ENCODE data around the gene LTBP1.
"Not testable (repeated sequence)": the region's sequence is repeated elsewhere in the genome, so short reads cannot be mapped to it uniquely, and the experiment has no call there.

Gene LTBP1, protein sequence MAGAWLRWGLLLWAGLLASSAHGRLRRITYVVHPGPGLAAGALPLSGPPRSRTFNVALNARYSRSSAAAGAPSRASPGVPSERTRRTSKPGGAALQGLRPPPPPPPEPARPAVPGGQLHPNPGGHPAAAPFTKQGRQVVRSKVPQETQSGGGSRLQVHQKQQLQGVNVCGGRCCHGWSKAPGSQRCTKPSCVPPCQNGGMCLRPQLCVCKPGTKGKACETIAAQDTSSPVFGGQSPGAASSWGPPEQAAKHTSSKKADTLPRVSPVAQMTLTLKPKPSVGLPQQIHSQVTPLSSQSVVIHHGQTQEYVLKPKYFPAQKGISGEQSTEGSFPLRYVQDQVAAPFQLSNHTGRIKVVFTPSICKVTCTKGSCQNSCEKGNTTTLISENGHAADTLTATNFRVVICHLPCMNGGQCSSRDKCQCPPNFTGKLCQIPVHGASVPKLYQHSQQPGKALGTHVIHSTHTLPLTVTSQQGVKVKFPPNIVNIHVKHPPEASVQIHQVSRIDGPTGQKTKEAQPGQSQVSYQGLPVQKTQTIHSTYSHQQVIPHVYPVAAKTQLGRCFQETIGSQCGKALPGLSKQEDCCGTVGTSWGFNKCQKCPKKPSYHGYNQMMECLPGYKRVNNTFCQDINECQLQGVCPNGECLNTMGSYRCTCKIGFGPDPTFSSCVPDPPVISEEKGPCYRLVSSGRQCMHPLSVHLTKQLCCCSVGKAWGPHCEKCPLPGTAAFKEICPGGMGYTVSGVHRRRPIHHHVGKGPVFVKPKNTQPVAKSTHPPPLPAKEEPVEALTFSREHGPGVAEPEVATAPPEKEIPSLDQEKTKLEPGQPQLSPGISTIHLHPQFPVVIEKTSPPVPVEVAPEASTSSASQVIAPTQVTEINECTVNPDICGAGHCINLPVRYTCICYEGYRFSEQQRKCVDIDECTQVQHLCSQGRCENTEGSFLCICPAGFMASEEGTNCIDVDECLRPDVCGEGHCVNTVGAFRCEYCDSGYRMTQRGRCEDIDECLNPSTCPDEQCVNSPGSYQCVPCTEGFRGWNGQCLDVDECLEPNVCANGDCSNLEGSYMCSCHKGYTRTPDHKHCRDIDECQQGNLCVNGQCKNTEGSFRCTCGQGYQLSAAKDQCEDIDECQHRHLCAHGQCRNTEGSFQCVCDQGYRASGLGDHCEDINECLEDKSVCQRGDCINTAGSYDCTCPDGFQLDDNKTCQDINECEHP (N-terminal part only)

DNA sequence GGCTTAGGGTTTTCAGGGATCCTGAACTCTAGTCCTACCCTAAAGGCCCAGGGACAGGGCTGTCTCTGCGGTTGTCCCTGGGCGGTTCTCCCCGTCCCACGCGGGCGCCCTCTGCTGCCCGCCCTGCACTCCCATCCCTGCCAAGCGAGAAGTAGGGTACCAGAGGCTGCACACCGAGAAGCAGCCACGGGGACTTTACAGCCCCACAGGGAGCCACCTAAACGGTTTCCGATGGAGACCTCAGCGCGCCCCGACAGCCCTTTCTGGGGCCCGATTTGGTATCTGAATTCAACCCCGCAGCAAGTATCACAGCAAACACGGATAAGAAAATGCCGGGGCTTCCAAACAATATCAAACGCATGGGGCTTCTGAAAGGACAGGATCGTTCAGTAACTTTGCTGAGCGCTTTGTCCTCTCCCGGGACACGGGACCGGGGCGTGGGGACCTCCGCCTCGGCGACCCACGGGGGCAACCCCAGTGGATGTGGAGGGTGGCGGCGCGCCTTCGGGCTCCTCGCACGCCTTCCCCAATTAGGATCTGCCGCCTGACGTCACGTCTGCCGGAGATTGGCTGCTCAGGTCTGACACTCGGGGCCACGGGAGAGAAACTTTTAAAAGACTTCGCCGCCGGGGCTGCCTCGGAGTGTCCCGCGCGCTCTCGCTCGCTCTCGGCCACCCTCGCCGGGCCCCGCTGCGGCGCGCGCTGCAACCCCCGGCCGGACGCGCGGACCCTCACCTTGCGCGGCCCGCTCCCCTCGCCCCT, at the start of gene LTBP1:
Gene LTBP1, plus strand, starts transcription at position 640 of the 762 bp plus-strand sequence. CDS start 372 bp downstream, outside the sequence.
- DNase-seq (ENCODE audit: low read depth): peak; percentile 20

DNA sequence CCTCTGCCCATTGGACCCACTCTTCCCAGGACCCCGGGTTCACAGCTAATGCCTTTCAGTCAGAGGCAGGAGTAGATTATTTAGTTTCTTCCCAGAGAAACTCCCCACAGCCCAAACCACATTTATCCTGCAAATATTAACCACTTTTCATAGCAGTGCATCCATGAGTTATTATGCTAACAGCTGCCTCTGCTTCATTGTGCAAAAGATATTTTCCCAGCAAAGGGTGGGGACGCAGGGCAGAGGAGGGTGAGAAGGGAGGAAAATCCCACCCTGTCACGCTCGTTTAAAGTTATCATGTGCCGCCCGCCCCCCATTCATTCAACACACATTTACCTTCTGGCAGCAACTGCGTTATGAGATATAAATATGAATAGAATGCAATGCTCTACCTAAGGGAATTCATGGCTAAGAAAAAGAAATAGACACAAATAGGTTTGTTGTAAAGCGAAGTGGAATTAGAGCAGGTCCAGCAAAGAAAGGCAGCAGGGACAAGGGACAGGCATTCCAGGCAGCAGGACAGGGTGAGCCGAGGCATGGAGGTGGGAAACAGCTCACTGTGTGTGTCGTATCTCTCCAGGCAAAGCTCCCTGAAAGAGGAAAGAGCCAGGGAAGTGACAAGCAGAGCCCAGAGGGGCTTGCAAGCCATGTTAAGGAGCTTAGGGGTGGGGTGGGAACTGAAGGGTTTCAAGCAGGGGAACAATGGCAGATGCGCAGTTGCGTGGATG, 46.3 kb upstream of the LTBP1 start:
- no peak for DNase-seq (ENCODE audit: low read depth)

DNA sequence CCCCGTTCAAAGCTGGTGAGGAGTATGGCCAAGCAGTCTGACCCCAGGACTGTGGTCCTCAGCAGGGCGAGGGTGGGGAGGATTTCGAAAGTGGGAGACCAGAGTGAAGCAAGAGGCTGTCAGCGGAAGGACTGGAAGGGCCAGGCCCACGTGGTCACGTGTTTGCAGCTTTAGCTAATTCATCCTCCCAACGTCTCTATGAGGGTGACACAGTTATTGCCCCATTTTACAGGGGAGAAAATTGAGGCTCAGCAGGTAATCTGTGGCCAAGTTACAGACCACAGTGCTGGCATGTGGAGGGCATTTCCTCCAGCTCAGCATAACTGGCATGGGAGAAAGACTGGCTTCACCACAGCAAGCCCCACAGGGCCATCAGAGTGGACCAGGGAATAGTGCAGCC, 45.4 kb upstream of the LTBP1 start:
- DNase-seq (ENCODE audit: low read depth): no peak

DNA sequence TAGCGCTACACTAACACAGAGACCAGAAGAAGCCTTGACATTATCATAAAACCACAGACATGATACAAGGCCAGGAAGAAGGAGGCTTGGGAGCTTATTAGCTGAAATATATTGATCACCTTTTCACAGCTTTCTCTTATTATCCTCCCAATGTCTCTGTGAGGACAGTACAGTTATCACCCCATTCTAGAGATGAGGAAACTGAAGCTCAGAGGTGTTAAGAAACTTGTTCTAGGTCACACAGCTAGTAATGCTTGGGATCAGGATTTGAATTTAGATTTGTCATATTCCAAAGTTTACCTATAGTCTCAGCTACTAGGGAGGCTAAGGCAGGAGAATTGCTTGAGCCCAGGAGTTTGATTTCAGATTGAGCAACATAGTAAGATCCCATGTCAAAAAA, 44.6 kb upstream of the LTBP1 start:
- no peak for DNase-seq (ENCODE audit: low read depth)

DNA sequence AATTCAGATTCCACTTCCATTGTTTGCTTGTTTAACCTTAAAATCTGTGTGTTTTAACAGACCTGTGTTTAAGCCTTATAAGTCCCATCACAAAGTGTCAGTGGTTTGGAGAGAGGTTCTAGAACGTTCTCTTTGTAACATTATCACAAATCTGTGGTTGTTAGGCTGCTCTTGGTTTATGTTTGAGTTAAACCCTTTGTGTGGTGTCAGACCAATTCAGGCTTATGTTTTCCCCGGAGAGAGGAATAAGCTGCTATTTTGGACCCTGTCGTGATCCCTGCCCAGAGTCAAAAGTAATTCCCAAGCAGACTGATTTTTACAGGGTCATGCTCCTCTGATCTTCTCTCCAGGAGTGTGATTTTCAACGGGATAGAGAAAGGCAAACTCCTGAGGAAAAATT, 43.8 kb upstream of the LTBP1 start:
- no peak for DNase-seq (ENCODE audit: low read depth)

DNA sequence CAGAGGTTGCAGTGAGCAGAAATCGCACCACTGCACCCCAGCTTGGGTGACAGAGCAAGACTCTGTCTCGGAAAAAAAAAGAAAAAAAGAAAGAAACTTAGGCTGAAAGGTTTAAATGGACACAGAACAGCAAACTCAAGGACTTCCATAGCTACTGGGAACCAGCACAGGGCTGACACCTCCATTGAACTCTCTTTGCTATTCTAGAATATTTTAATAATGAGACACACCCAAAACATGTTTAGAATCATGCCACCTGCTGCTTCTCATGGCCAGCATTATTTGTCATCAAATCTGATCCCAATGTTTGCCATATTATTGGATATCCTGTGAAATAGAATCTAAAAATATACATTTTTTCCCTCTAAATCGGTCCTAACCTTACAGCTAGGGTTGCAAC, 42.7 kb upstream of the LTBP1 start:
- no peak for DNase-seq (ENCODE audit: low read depth)

DNA sequence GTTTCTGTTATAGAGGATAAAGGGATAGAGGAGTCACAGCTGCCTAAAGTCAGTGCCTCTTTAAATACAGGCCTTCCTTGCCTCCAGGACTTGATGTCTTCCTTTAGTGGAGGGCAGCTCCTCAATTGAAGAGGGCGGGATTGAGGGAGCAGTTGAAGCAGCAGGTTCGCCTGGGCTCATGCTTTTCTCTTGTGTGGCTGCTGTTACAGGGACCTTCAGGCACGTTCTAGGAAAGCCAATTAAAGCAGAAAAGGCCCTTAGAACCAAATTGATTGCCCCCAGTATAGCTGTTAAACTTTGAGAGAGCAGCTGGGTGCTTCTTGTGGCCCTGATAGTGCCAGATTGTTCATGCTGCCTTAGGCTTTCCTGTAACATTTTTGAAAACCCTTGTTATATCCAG, 42.0 kb upstream of the LTBP1 start:
- no peak for DNase-seq (ENCODE audit: low read depth)

DNA sequence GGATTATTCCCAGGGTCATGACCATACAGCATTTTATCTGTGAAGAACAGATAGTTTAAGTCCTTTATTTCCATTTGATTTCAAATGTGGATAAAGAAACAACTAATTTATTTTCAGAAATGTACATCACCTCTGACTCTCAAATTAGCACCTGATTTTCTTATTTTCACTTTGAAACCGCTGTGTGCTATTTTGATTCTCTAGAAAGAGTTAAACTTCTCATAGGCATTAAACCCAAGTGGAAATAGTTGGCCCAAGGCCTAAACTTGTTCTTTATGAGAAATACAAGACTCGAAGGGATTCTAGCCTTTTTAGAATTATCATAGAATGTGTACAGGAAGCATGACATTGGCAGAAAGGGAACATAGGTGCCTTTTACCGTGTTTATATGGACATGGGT, 41.5 kb upstream of the LTBP1 start:
- DNase-seq (ENCODE audit: low read depth): no peak

DNA sequence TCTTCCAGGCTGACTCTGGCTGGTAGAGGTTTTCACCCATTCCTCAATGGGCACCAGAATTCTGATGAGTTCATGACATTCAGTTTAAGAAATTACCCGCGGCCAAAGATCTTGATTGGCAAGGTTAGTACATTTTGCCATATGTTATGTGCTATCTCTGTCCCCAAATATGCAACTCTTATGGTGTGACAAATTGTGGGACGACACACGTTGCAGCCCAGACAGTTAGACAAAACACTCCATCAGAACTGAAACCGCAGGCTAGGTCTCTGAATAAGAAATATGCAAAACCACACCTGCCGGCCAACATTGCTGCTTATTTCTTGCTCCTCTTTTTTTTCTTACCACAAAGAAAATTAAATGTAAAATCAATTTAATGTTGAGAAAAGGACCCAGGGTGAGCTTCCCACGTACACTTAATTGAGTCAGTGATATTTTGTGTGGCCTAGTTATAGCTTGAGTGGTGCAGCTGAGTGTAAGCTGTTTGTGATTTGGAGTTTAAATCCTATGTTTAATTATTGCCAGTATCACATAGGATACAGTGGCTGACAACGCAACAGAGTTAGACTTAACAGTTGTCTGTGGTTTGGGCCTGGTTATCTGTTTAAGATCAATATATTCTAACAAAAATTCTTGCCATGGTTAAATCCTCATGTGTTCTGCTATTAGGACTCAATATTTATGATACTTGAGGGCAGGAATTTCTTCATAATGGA, 35.7 kb upstream of the LTBP1 start:
- DNase-seq (ENCODE audit: low read depth): no peak

DNA sequence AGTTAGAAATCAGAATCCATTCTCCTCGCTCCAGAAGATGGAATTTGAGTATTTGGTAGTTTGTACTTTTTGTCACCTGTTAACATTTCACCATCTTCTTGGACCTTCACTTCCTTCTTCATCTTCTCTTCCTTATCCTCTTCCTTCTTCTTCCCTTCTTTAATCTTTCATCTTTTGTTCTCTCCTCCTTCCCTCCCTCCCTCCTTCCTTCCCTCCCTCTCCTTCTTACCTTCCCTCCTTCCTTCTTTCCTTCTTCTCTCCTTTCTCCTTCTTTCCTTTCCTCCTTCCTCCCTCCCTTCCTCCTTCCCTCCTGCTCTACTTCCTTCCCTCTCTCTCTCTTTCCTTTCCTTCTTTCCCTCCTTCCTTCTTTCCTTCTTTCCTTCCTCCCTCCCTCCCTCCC, 31.1 kb upstream of the LTBP1 start:
- DNase-seq (ENCODE audit: low read depth): no peak

DNA sequence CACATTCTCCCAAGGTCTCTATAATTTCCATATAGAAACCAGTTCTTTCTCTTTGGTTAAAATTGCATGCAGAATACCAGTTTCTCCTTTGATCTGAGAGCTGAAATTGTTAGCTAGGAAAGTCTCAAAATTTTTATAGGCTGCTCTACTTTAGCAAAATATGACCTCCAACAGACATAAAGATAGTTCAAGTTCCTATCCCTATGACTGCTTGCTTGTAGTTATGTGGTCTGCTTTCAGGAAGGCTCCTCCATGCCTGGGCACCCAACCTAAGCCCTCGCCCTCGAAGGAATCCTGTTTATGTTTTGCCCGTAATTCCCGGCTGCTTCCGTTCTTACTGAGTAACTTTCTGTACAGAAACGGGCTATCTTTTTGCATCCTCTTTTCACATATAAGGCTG, 28.0 kb upstream of the LTBP1 start:
- no peak for DNase-seq (ENCODE audit: low read depth)

DNA sequence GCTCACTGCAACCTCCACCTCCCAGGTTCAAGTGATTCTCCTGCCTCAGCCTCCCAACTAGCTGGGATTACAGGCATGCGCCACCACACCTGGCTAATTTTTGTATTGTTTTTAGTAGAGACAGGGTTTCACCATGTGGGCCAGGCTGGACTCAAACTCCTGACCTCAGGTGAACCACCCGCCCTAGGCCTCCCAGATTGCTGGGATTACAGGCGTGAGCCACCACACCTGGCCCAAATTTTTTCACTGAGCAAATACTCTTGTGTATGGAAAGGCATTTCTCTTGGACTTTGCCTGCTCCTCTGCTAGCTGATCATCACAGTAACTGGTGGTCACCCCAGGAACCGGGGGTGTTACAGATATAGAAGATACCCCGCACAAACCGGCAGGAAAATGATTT, 26.9 kb upstream of the LTBP1 start:
- not testable (repeated sequence) for DNase-seq (ENCODE audit: low read depth)

DNA sequence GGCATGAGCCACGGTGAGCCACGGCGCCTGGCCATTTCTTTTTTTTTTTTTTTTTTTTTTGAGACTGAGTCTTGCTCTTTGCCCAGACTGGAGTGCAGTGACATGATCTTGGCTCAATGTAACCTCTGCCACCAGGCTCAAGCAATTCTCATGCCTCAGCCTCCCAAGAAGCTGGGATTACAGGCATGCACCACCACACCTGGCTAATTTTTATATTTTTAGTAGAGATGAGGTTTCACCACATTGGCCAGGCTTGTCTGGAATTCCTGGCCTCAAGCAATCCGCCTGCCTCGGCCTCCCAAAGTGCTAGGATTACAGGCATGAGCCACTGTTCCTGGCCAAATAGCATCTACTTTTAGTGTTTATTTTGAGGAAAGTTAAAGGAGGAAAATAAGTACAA, 25.3 kb upstream of the LTBP1 start:
- DNase-seq (ENCODE audit: low read depth): not testable (repeated sequence)

DNA sequence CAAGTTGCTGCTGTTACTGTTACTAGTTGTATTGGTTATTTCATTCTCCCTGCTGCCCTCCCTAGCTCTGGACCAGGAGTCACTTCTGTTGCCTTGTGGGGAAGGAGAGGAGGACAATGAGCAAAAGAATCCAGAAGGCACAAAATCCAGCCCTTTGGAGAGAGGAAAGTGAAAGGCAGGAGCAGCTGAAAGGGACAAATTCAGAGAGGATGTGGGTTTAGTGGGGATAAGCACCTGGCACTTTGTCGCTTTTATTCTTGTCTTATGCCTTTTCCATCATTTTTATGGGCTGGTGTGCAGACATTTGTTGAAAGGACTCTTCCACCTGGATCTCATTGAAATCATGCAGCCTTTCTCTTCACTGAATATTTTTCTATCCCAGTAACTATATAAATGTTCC, 24.3 kb upstream of the LTBP1 start:
- DNase-seq (ENCODE audit: low read depth): no peak

DNA sequence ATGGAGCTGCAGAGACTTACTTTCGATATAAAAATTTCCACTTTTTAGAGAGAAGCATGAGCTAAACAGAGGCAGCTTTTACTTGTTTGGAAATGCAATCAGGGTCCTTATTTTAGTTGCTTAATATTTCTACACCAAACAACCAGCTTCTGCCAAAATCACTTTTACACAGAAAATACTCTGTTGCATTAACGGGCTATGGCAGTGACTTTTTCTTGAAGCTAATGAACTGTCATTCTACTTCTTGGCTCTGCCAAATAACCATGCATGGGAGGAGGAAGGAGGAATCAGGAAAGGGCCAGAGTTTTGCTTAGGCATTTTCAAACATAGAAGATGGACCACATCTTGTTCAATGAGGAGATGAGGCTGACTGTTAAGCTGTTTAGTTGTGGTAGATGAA, 23.6 kb upstream of the LTBP1 start:
- DNase-seq (ENCODE audit: low read depth): no peak

DNA sequence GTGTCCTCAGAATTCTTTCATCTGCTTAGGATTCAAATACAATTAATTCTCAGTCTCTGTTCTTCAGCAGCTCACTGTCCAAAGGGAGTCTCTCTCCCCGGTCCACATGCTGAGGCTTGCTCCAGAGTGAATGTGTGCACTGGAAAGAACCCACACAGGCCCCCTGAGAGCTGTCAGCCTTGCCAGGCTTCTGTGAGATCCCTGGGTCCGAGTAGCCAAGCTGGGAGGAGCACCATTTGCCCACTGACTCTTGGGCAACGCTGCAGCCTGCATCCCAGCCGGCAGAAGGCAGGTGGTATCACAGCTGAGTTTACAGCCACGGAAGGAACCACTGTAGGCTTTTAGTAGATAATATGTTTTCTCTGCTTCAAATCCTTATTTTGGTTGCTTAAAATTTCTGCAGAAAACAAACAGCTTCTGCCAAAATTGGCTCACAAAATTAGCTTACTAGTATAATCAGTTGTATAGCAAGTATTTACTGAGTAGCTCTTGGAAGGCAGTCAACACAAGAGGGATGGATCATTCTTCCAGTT, 21.4 kb upstream of the LTBP1 start:
- no peak for DNase-seq (ENCODE audit: low read depth)

DNA sequence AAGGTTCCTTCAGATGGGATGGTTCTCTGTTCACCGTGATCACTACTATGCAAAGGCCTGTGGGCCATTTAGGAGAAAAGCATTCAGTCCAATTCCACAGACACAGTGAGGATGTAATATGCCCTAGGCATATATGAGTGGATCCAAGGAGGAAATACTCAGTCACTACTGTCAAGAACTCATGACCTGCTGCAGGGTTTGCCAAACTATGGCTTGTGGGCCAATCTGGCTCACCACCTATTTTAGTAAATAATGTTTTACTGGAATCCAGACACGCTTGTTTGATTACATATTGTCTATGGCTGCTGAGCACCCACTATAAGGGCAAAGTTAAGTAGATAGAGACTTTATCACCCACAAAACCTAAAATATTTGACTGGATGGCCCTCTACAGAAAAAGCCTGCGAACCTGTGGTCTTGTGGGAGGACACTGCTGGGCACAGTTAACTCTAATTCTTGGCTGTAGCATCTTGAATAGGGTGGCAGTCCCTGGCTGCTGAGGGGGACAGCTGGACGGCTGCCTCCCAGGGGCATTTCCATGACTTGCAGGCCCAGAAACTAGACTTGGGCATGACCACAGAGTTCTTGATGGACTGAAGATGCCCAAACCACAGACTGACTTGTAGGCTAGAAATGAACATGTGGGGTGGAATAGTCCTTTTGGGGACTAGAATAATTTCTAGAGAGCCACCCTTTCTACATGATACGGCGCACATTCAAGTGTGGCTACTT, 20.6 kb upstream of the LTBP1 start:
- no peak for DNase-seq (ENCODE audit: low read depth)

DNA sequence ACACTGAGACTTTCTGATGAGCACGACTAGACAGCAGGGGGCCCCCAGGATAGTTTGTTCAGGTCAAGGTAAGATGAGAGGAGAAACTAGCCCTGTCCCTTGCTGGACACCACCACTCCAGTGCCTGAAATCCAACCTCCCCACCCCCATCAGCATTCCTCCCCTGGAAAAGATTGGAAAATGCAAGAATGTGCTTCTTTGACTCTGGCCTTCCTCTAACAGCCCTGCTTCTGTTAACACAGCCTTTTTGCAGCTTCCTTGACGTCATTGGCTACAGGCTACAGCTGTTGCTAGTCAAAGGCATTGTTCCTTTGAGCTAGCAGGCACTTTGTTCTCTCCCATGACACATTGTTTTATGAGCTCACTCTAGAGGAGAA, 20.1 kb upstream of the LTBP1 start:
- DNase-seq (ENCODE audit: low read depth): no peak

DNA sequence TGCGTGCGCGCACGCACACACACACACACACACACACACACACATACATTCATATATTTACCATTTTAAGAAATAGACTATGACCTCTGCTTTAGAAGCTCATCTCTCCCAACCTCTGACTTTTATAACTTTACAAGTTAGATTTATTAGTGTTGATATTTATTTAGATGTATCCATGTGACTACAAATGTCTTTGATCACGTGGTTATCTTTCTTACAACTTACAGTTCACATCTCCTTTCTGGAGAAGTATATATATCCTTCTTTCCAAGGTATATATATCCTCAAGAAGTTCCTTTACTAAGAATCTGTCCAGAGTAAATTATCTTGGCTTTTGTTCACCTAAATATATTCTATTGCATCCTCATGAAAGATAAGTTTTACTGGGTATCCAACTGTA, 16.3 kb upstream of the LTBP1 start:
- no peak for DNase-seq (ENCODE audit: low read depth)

DNA sequence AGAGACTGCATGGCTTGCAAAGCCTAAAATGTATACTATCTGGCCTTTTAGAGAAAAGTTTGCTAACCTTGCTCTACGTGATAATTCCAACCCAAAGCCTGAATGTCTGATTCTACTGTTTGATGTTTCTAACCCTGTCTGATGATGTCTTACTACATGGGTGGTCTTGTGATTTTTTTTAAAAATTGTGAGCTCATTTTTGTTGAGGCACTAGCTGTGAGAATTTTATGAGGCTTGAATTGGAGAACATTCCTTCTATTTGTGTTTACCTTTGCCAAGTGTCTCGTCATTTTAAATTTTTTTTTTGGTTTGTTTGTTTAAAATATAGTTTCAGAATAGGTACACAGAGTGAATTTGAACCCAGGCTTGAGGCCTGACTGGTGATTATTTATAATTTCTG, 15.2 kb upstream of the LTBP1 start:
- no peak for DNase-seq (ENCODE audit: low read depth)
